HL-60 (cell line): ENCODE data around the gene ARHGEF4.
"Not testable (repeated sequence)": the region's sequence is repeated elsewhere in the genome, so short reads cannot be mapped to it uniquely, and the experiment has no call there.

Experiments used
- DNase-seq, 2 experiments: peaks; one replicate each; pipeline ENCODE4 v3.0.0-alpha.2; 2010 to 2020; ENCODE audit warnings: low read depth in 1 of 2, low spot score in 1 of 2
- H3K27ac ChIP-seq: fragments of 250-450 bp; sonication (Bioruptor Pico); replicated peaks from 2 replicates; pipeline ENCODE4 v1.5.1; 2020; ENCODE audit warnings: mild to moderate bottlenecking, moderate library complexity
- H3K27me3 ChIP-seq: fragments of 250-450 bp; sonication (Bioruptor Pico); 2 replicates; pipeline ENCODE4 v1.5.1; 2021; ENCODE audit warnings: mild to moderate bottlenecking, moderate library complexity; ENCODE audit not compliant: insufficient read depth, poor library complexity, severe bottlenecking
- H3K4me3 ChIP-seq: replicated peaks from 2 replicates; pipeline ENCODE4 v1.5.1; 2011; ENCODE audit warnings: mild to moderate bottlenecking, control low read depth, low read length; ENCODE audit not compliant: insufficient read depth
- GABPA ChIP-seq: IDR thresholded peaks from 2 replicates; pipeline ENCODE4 v1.6.1; 2012; ENCODE audit warnings: low read depth
- POLR2AphosphoS5 ChIP-seq: IDR thresholded peaks from 2 replicates; pipeline ENCODE4 v1.6.1; 2012; ENCODE audit warnings: low read depth
- SPI1 ChIP-seq: IDR thresholded peaks from 2 replicates; pipeline ENCODE4 v1.6.1; 2012; ENCODE audit warnings: low read depth, mild to moderate bottlenecking, borderline replicate concordance
- TF ChIP-seq, protein P1 (sequence below): IDR thresholded peaks from 2 replicates; pipeline ENCODE4 v1.6.1; 2012; ENCODE audit warnings: low read depth; ENCODE audit not compliant: insufficient replicate concordance
- TF ChIP-seq, protein P2 (sequence below): IDR thresholded peaks from one replicate; pipeline ENCODE4 v1.5.1; 2011; ENCODE audit warnings: low read length, control low read depth, inconsistent platforms; ENCODE audit not compliant: insufficient read depth

ARHGEF4 gene

DNA sequence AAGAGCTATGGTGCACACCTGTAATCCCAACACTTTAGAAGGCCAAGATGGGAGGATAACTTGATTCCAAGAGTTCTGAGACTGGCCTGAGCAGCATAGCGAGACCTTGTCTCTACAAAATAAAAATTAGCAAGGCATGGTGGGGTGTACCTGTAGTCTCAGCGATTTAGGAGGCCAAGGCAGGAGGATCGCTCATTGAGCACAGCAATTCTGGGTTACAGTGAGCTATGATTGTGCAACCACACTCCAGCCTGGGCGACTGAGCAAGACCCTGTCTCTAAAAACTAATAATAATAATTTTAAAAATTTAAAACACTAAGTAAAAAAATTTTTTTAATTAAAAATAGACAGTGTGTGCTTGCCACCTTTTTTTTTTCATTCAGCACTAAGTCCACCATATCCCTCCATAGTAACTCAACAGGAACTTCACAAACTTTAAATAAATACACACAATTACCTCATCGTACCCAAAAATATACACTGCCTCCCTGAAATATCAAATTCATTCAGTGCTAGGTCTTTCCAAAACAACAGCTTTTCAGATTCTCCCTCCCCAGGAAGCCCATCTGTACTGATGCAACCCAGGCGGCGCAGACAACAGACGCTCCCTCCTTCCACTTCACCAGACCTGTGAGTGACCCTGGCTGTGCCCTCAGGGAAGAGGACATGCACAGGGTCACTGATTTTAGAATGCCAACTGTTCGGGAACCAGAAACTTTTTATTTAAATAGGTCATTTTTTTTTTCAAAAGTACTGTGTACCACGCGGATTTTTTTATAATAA, 227.0 kb downstream of the ARHGEF4 start:
- Histone ChIP-seq H3K4me3 (no peak overlapping the region), H3K27ac (no peak overlapping the region), H3K27me3 (no peaks in the 10 kb centered on the region)
- TF ChIP-seq, protein P1, sequence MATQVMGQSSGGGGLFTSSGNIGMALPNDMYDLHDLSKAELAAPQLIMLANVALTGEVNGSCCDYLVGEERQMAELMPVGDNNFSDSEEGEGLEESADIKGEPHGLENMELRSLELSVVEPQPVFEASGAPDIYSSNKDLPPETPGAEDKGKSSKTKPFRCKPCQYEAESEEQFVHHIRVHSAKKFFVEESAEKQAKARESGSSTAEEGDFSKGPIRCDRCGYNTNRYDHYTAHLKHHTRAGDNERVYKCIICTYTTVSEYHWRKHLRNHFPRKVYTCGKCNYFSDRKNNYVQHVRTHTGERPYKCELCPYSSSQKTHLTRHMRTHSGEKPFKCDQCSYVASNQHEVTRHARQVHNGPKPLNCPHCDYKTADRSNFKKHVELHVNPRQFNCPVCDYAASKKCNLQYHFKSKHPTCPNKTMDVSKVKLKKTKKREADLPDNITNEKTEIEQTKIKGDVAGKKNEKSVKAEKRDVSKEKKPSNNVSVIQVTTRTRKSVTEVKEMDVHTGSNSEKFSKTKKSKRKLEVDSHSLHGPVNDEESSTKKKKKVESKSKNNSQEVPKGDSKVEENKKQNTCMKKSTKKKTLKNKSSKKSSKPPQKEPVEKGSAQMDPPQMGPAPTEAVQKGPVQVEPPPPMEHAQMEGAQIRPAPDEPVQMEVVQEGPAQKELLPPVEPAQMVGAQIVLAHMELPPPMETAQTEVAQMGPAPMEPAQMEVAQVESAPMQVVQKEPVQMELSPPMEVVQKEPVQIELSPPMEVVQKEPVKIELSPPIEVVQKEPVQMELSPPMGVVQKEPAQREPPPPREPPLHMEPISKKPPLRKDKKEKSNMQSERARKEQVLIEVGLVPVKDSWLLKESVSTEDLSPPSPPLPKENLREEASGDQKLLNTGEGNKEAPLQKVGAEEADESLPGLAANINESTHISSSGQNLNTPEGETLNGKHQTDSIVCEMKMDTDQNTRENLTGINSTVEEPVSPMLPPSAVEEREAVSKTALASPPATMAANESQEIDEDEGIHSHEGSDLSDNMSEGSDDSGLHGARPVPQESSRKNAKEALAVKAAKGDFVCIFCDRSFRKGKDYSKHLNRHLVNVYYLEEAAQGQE = no peak
- TF ChIP-seq SPI1 (no peak), GABPA (no peak), POLR2AphosphoS5 (no peak)
- TF ChIP-seq, protein P2, sequence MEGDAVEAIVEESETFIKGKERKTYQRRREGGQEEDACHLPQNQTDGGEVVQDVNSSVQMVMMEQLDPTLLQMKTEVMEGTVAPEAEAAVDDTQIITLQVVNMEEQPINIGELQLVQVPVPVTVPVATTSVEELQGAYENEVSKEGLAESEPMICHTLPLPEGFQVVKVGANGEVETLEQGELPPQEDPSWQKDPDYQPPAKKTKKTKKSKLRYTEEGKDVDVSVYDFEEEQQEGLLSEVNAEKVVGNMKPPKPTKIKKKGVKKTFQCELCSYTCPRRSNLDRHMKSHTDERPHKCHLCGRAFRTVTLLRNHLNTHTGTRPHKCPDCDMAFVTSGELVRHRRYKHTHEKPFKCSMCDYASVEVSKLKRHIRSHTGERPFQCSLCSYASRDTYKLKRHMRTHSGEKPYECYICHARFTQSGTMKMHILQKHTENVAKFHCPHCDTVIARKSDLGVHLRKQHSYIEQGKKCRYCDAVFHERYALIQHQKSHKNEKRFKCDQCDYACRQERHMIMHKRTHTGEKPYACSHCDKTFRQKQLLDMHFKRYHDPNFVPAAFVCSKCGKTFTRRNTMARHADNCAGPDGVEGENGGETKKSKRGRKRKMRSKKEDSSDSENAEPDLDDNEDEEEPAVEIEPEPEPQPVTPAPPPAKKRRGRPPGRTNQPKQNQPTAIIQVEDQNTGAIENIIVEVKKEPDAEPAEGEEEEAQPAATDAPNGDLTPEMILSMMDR = no peak
- no peak for DNase-seq

GRCh38 chr2:131064589-131065512, 228.1 kb downstream of the ARHGEF4 start:
- DNase-seq = no peak
- Histone ChIP-seq H3K27ac (no peak overlapping the region), H3K4me3 (no peak overlapping the region), H3K27me3 (no peaks in the 10 kb centered on the region)
- TF ChIP-seq, protein P1 = no peak
- TF ChIP-seq GABPA (no peak), SPI1 (no peak), POLR2AphosphoS5 (no peak)
- TF ChIP-seq, protein P2 = no peak

GRCh38 chr2:131067465-131068125, 230.9 kb downstream of the ARHGEF4 start:
- Histone ChIP-seq H3K27ac (no peak overlapping the region), H3K27me3 (no peaks in the 10 kb centered on the region), H3K4me3 (no peak overlapping the region)
- TF ChIP-seq GABPA = no peak
- TF ChIP-seq, protein P1 = no peak
- TF ChIP-seq POLR2AphosphoS5 = no peak
- TF ChIP-seq SPI1 = no peak
- TF ChIP-seq, protein P2 = no peak
- DNase-seq = no peak

- H3K27ac ChIP-seq, H3K27me3 ChIP-seq, DNase-seq, H3K4me3 ChIP-seq: not testable (repeated sequence)
Measured at GRCh38 chr2:131068172-131068571, 231.5 kb downstream of the ARHGEF4 start.

GRCh38 chr2:131075578-131075977, 238.9 kb downstream of the ARHGEF4 start:
- H3K27ac ChIP-seq, H3K27me3 ChIP-seq, H3K4me3 ChIP-seq, DNase-seq: not testable (repeated sequence)
